GM18868 (cell line): ENCODE measurements around the gene PRKAG2.
A peak's percentile ranks its signal among the peaks of the same experiment; 100 is the strongest.

ENCODE experiments used
- ATAC-seq: cut with Tn5 transposase; IDR thresholded peaks from one replicate; pipeline ENCODE4 v1.9.1; 2021; ENCODE audit warnings: mild to moderate bottlenecking, moderate library complexity; ENCODE audit not compliant: unreplicated experiment

Gene PRKAG2

GRCh38 chr7:151776446-151776845 lies 100.5 kb downstream of the PRKAG2 start:
- no peak for ATAC-seq

GRCh38 chr7:151775547-151776443 lies 101.1 kb downstream of the PRKAG2 start:
- no peak for ATAC-seq

- ATAC-seq = no peak
These were observed 102.0 kb downstream of the PRKAG2 start for GRCh38 chr7:151774951-151775350.

DNA sequence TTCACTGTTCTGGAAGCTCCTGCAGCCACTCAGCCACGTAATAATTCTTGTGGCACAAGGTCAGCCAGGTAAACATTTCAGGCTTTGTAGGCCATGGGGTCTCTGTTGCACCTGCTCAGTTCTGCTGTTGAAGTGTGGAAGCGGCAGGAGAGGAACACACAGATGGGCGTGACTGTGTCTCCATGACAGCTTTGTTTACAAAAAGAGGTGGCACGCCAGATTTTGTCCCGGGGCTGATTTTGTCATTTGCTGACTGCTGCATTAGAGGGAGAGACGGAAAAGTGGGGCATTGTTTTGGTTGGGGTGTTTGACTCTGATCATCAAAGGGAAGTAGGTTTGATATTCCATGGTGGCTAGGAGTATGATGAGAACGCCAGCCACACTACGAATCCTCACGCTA lies 103.1 kb downstream of the PRKAG2 start:
- ATAC-seq = no peak

- ATAC-seq = no peak
These were observed 106.7 kb downstream of the PRKAG2 start for GRCh38 chr7:151770232-151770631.

DNA sequence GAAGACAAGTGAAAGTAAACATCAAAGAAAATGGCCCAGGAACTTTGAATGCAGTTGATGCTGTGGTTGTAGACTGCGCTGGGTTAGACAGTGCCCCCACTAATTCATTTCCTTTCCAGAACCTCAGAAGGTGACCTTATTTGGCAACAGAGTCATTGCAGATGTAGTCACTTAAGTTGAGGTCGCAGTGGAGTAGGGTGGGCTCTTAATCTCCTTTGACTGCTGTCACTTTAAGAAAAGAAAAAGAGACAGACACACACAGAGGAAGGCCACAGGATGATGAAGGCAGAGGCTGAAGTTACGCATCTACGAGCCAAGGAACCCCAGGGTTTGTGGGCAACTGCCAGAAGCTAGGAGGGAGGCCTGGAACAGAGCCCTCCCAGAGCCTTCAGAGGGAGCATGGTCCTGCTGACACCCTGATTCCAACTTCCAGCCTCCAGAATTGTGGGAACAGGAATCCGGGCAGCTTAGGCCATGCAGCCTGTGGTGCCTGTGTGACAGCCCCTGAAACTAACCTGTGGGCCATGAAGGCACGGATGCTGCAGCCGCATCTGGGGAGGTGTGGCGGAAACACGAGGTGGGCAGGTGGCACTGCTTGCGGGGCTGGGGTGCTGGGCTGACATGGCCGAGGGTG lies 107.6 kb downstream of the PRKAG2 start:
- ATAC-seq = peak; percentile 84

- ATAC-seq = no peak
These were observed 108.1 kb downstream of the PRKAG2 start for GRCh38 chr7:151768805-151769187.

- ATAC-seq = peak; percentile 36
These were observed 109.4 kb downstream of the PRKAG2 start for GRCh38 chr7:151767557-151767956.

GRCh38 chr7:151764056-151764920 lies 112.6 kb downstream of the PRKAG2 start:
- ATAC-seq = no peak

DNA sequence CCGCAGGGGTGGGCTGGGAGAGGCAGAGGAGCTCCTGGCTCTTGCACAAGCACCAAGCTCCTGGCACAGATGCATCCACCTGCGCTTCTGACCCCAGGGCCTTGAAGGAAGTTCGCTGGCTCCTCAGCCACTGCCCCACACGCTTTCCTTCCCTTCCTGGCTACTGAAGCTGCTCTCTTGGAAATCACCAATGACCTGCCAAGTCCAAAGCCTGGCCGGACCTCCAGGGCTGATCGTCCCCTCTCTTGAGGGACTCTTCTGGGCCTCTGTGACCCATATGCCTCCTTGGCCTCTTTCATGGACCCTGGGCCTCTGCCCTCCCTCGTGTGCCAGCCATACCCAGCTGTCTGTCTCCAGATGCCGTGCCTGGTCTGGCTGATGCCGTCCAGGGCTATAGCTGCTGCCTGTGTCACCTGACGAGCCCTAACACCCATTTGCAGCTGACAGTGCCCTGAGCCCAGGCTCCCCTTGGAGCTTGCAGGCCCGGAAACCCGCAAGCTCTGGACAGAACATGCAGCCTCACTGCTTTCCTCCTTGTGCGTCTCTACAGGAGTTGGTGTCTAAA lies 113.4 kb downstream of the PRKAG2 start:
- ATAC-seq = no peak

- no peak for ATAC-seq
These were observed 114.2 kb downstream of the PRKAG2 start for GRCh38 chr7:151762583-151763245.

DNA sequence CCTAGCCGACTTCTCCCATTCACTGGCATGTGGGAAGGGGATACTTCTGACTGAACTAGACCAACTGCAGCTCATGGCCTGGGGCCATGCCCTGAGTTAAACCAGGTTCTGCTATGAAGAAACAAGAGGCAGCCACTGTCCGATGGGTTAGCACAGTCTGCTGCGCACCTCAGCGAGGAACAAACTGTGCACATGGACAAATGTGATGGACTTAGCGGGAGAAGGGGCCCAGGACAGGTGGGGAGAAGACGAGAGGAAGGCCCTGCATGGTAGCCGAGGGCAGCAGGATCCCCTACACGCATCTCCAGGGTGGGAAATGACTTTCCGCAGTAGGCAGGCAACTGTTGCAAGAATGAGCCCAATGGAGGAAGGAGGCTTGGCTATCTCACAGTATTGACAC lies 115.0 kb downstream of the PRKAG2 start:
- no peak for ATAC-seq

- no peak for ATAC-seq
These were observed 115.7 kb downstream of the PRKAG2 start for GRCh38 chr7:151761231-151761630.

- ATAC-seq = peak; percentile 69
These were observed 117.3 kb downstream of the PRKAG2 start for GRCh38 chr7:151759591-151760042.

- peak; percentile 8 for ATAC-seq
These were observed 118.0 kb downstream of the PRKAG2 start for GRCh38 chr7:151758622-151759540.

- ATAC-seq = no peak
These were observed 119.6 kb downstream of the PRKAG2 start for GRCh38 chr7:151757274-151757673.

- no peak for ATAC-seq
These were observed 120.0 kb downstream of the PRKAG2 start for GRCh38 chr7:151756866-151757265.

GRCh38 chr7:151756076-151756731 lies 120.7 kb downstream of the PRKAG2 start:
- peak; percentile 67 for ATAC-seq
